ENCODE data around the gene MSN. TPM values are rescaled to one million over a fixed set of nuclear protein-coding genes. Genes with fewer than 3 reads are reported as not detected.

MSN gene
- total and polyA plus RNA-seq, 4 donors, result 128 to 532 (median 267) TPM

GRCh38 chrX:65697211-65697641, 29.8 kb downstream of the MSN start:
- no peak overlapping the region for H3K4me3 ChIP-seq (ENCODE audit: low read length in 2 of 2)
- 2 to 28% methylated on average over 2 of the region's 2 CpGs for WGBS, 2 donors
- H3K4me1 ChIP-seq (ENCODE audit: control insufficient read depth in 1 of 2, insufficient read depth in 2 of 2, low read length in 2 of 2), result peaks cover 2 to 5% of the 10 kb centered on the region in 2 donors
- no peaks in the 10 kb centered on the region for H3K36me3 ChIP-seq (ENCODE audit: control insufficient read depth in 1 of 2, insufficient read depth in 2 of 2, low read length in 1 of 2)
- H3K27me3 ChIP-seq (ENCODE audit: control insufficient read depth in 1 of 2, insufficient read depth in 2 of 2, low read length in 1 of 2), result no peaks in the 10 kb centered on the region
- intact Hi-C loops (cut with DNase I), result no loop called here
- peak; percentile 54 for ATAC-seq (ENCODE audit: low FRiP score)
- peak overlapping the region; percentile 43 to 57 for H3K27ac ChIP-seq (ENCODE audit: low read depth in 1 of 2, low read length in 2 of 2)
- DNase-seq, result no peak
- H3K9me3 ChIP-seq (ENCODE audit: control insufficient read depth, low read length), result no peaks in the 10 kb centered on the region

- 48% methylated on average over 6 of the region's 6 CpGs for WGBS, 2 donors
- ATAC-seq (ENCODE audit: low FRiP score), result peak; percentile 46
- Histone ChIP-seq H3K27me3 (ENCODE audit: control insufficient read depth in 1 of 2, insufficient read depth in 2 of 2, low read length in 1 of 2) (no peaks in the 10 kb centered on the region), H3K4me3 (ENCODE audit: low read length in 2 of 2) (no peak overlapping the region), H3K36me3 (ENCODE audit: control insufficient read depth in 1 of 2, insufficient read depth in 2 of 2, low read length in 1 of 2) (no peaks in the 10 kb centered on the region), H3K9me3 (ENCODE audit: control insufficient read depth, low read length) (no peaks in the 10 kb centered on the region), H3K4me1 (ENCODE audit: control insufficient read depth in 1 of 2, insufficient read depth in 2 of 2, low read length in 2 of 2) (peaks cover 2 to 8% of the 10 kb centered on the region in 2 donors), H3K27ac (ENCODE audit: low read depth in 1 of 2, low read length in 2 of 2) (peak overlapping the region; percentile 51 to 79)
- intact Hi-C loops (cut with DNase I), result no loop called here
- peak in 1 of 2 donors; percentile 68 for DNase-seq
These were observed 30.7 kb downstream of the MSN start for GRCh38 chrX:65697915-65698796.

- 61% methylated on average over 2 of the region's 2 CpGs for WGBS, 2 donors
- DNase-seq (no peak), ATAC-seq (ENCODE audit: low FRiP score) (no peak)
- Histone ChIP-seq H3K4me3 (ENCODE audit: low read length in 2 of 2) (no peak overlapping the region), H3K9me3 (ENCODE audit: control insufficient read depth, low read length) (no peaks in the 10 kb centered on the region), H3K27me3 (ENCODE audit: control insufficient read depth in 1 of 2, insufficient read depth in 2 of 2, low read length in 1 of 2) (no peaks in the 10 kb centered on the region), H3K36me3 (ENCODE audit: control insufficient read depth in 1 of 2, insufficient read depth in 2 of 2, low read length in 1 of 2) (no peaks in the 10 kb centered on the region), H3K27ac (ENCODE audit: low read depth in 1 of 2, low read length in 2 of 2) (no peak overlapping the region), H3K4me1 (ENCODE audit: control insufficient read depth in 1 of 2, insufficient read depth in 2 of 2, low read length in 2 of 2) (peaks cover 0 to 4% of the 10 kb centered on the region in 2 donors)
- intact Hi-C loops (cut with DNase I), result loop anchor here (5.0 kb wide), 2 partner anchors 36 to 106 kb away; partner anchors contain the start of gene MSN (in 2 of the 2)
These were observed 35.5 kb downstream of the MSN start for GRCh38 chrX:65702956-65703355.

DNA sequence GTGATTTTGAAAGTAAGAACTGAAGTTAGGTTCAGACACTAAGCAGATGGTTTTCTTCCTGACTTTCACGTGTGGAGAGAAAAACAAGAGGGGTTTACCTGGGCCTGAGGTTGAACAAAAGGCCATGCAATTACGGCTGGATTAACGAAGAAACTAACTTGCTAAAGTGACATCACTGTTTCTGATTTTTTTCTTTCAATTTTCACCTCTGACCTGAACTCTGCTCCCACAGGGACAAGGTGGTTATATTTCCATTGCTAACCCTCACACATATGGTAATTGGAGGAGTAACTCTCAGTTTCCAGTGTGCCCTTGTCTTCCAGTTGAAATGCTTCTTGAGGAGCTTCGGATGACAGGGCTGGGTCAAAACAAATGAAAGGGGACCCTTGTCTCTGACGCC, 38.0 kb downstream of the MSN start:
- Histone ChIP-seq H3K36me3 (ENCODE audit: control insufficient read depth in 1 of 2, insufficient read depth in 2 of 2, low read length in 1 of 2) (peaks cover 0 to 2% of the 10 kb centered on the region in 2 donors), H3K4me3 (ENCODE audit: low read length in 2 of 2) (no peak overlapping the region), H3K9me3 (ENCODE audit: control insufficient read depth, low read length) (no peaks in the 10 kb centered on the region), H3K4me1 (ENCODE audit: control insufficient read depth in 1 of 2, insufficient read depth in 2 of 2, low read length in 2 of 2) (peaks cover 2 to 4% of the 10 kb centered on the region in 2 donors), H3K27me3 (ENCODE audit: control insufficient read depth in 1 of 2, insufficient read depth in 2 of 2, low read length in 1 of 2) (no peaks in the 10 kb centered on the region), H3K27ac (ENCODE audit: low read depth in 1 of 2, low read length in 2 of 2) (peak overlapping the region in 1 of 2 donors; percentile 89)
- no peak for DNase-seq
- ATAC-seq (ENCODE audit: low FRiP score), result no peak
- WGBS, 2 donors, result 52 to 53% methylated on average over 5 of the region's 5 CpGs
- intact Hi-C loops (cut with DNase I), result loop anchor here (2.0 to 5.0 kb wide), 2 partner anchors 63 to 108 kb away; no protein-coding TSS in a partner anchor

- peak; percentile 59 to 84 for DNase-seq
These were observed 38.8 kb downstream of the MSN start for GRCh38 chrX:65706041-65706828.

GRCh38 chrX:65707151-65707550, 39.7 kb downstream of the MSN start:
- no peak overlapping the region for H3K4me3 ChIP-seq (ENCODE audit: low read length in 2 of 2)
- intact Hi-C loops (cut with DNase I), result loop anchor here in 1 of 2 donors (5.0 kb wide), 1 partner anchor 110 kb away; no protein-coding TSS in a partner anchor
- H3K36me3 ChIP-seq (ENCODE audit: control insufficient read depth in 1 of 2, insufficient read depth in 2 of 2, low read length in 1 of 2), result peaks cover 0 to 2% of the 10 kb centered on the region in 2 donors
- H3K9me3 ChIP-seq (ENCODE audit: control insufficient read depth, low read length), result no peaks in the 10 kb centered on the region
- ATAC-seq (ENCODE audit: low FRiP score) (no peak), DNase-seq (no peak)
- no peaks in the 10 kb centered on the region for H3K27me3 ChIP-seq (ENCODE audit: control insufficient read depth in 1 of 2, insufficient read depth in 2 of 2, low read length in 1 of 2)
- 32 to 45% methylated on average over 2 of the region's 2 CpGs for WGBS, 2 donors
- peaks cover 2 to 4% of the 10 kb centered on the region in 2 donors for H3K4me1 ChIP-seq (ENCODE audit: control insufficient read depth in 1 of 2, insufficient read depth in 2 of 2, low read length in 2 of 2)
- H3K27ac ChIP-seq (ENCODE audit: low read depth in 1 of 2, low read length in 2 of 2), result peak overlapping the region in 1 of 2 donors; percentile 75

More at GRCh38 chrX:65706041-65706828, 38.8 kb downstream of the MSN start:
- intact Hi-C loops (cut with DNase I), result loop anchor here in 1 of 2 donors (5.0 kb wide), 1 partner anchor 109 kb away; no protein-coding TSS in a partner anchor
- WGBS, 2 donors, result 15 to 30% methylated on average over 5 of the region's 5 CpGs
- Histone ChIP-seq H3K27ac (ENCODE audit: low read depth in 1 of 2, low read length in 2 of 2) (peak overlapping the region in 1 of 2 donors; percentile 89), H3K9me3 (ENCODE audit: control insufficient read depth, low read length) (no peaks in the 10 kb centered on the region), H3K36me3 (ENCODE audit: control insufficient read depth in 1 of 2, insufficient read depth in 2 of 2, low read length in 1 of 2) (peaks cover 0 to 2% of the 10 kb centered on the region in 2 donors), H3K4me1 (ENCODE audit: control insufficient read depth in 1 of 2, insufficient read depth in 2 of 2, low read length in 2 of 2) (peaks cover 2 to 4% of the 10 kb centered on the region in 2 donors), H3K4me3 (ENCODE audit: low read length in 2 of 2) (no peak overlapping the region), H3K27me3 (ENCODE audit: control insufficient read depth in 1 of 2, insufficient read depth in 2 of 2, low read length in 1 of 2) (no peaks in the 10 kb centered on the region)
- ATAC-seq (ENCODE audit: low FRiP score), result peak; percentile 57

DNA sequence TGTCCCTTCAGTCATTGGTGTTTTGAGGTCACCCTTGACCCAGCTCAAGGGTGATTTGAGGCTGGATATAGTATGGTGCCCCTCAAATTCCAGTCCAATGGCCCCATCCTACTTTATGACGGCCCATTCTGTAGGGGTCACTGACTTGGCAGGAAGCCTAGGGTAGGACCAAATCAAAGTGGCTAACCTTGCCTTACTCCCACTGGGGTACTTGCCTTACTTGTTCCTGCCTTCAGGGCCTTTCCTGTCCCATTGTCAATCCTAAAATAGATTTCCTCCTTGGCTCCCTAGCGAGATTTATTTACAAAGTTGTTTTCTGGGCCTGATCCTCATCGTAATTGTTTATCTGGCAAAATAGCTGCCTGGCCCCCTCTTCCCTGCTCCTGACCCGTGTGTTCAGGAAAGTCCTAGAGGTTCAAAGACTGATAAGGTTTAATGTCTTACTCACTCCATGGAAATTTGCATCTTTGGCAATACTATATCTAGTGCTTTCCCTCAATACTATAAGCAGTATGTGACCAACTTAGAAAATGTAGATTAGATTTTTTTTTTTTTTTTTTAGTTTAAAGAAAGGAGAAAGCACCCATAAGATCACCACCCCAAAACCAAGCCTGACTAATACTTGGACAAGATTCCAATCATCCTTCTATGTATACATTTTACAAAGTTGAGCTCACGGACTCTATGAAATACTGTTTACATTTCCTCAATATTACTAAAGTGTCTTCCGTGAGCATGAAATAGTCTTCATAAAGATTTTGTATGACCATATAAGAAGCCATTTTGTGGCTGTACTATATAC, 44.8 kb downstream of the MSN start:
- H3K27me3 ChIP-seq (ENCODE audit: control insufficient read depth in 1 of 2, insufficient read depth in 2 of 2, low read length in 1 of 2), result no peaks in the 10 kb centered on the region
- WGBS, 2 donors, result 55 to 66% methylated on average over 6 of the region's 6 CpGs
- H3K36me3 ChIP-seq (ENCODE audit: control insufficient read depth in 1 of 2, insufficient read depth in 2 of 2, low read length in 1 of 2), result peaks cover 0 to 2% of the 10 kb centered on the region in 2 donors
- no peak overlapping the region for H3K4me3 ChIP-seq (ENCODE audit: low read length in 2 of 2)
- peaks cover 0 to 2% of the 10 kb centered on the region in 2 donors for H3K4me1 ChIP-seq (ENCODE audit: control insufficient read depth in 1 of 2, insufficient read depth in 2 of 2, low read length in 2 of 2)
- no peak for ATAC-seq (ENCODE audit: low FRiP score)
- H3K9me3 ChIP-seq (ENCODE audit: control insufficient read depth, low read length), result no peaks in the 10 kb centered on the region
- DNase-seq, result no peak
- intact Hi-C loops (cut with DNase I), result no loop called here
- no peak overlapping the region for H3K27ac ChIP-seq (ENCODE audit: low read depth in 1 of 2, low read length in 2 of 2)

DNA sequence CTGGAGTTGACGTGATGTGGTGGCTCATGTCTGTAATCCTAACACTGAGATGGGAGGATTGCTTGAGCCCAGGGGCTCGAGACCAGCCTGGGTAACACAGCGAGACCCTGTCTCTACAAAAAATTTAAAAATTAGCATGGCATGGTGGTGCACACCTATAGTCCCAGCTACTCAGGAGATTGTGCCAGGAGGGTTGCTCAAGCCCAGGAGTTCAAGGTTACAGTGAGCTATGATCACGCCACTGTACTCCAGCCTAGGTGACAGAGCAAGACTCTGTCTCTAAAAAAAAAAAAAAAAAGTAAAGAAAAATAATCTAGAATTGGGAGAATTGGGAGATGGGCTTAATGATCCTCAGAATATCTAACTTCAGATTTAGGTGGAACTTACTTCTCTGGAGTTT, 51.1 kb downstream of the MSN start:
- ATAC-seq (ENCODE audit: low FRiP score) (no peak), DNase-seq (no peak)
- H3K27me3 ChIP-seq (ENCODE audit: control insufficient read depth in 1 of 2, insufficient read depth in 2 of 2, low read length in 1 of 2), result no peaks in the 10 kb centered on the region
- H3K4me1 ChIP-seq (ENCODE audit: control insufficient read depth in 1 of 2, insufficient read depth in 2 of 2, low read length in 2 of 2), result no peaks in the 10 kb centered on the region
- no peaks in the 10 kb centered on the region for H3K9me3 ChIP-seq (ENCODE audit: control insufficient read depth, low read length)
- WGBS, 2 donors, result 72 to 91% methylated on average over 4 of the region's 4 CpGs
- H3K27ac ChIP-seq (ENCODE audit: low read depth in 1 of 2, low read length in 2 of 2), result no peak overlapping the region
- H3K36me3 ChIP-seq (ENCODE audit: control insufficient read depth in 1 of 2, insufficient read depth in 2 of 2, low read length in 1 of 2), result no peaks in the 10 kb centered on the region
- intact Hi-C loops (cut with DNase I), result no loop called here
- no peak overlapping the region for H3K4me3 ChIP-seq (ENCODE audit: low read length in 2 of 2)
